Progenitor cell of endocrine pancreas (in vitro differentiated cells): ENCODE measurements around the gene GMDS. TPM values are rescaled to one million over a fixed set of nuclear protein-coding genes. Genes with fewer than 3 reads are reported as not detected.
"Not testable (repeated sequence)": the region's sequence is repeated elsewhere in the genome, so short reads cannot be mapped to it uniquely, and the experiment has no call there.

ENCODE experiments used
- DNase-seq: peaks from one replicate; pipeline ENCODE4 v3.0.0; 2021; ENCODE audit warnings: low spot score; ENCODE audit not compliant: unreplicated experiment
- H3K27ac Mint-ChIP-seq: 2 replicates; pipeline ENCODE4 v1.8.0; 2021; ENCODE audit warnings: mild to moderate bottlenecking, moderate library complexity, mixed read lengths
- H3K27me3 Mint-ChIP-seq: 2 replicates; pipeline ENCODE4 v1.8.0; 2021; ENCODE audit warnings: mixed read lengths
- H3K36me3 Mint-ChIP-seq: 2 replicates; pipeline ENCODE4 v1.8.0; 2022; ENCODE audit warnings: mixed read lengths; ENCODE audit not compliant: insufficient read depth
- H3K4me1 Mint-ChIP-seq: 2 replicates; pipeline ENCODE4 v1.8.0; 2021; ENCODE audit warnings: low read depth, mixed read lengths
- H3K4me3 Mint-ChIP-seq: 2 replicates; pipeline ENCODE4 v1.8.0; 2021; ENCODE audit warnings: low read depth, mild to moderate bottlenecking, moderate library complexity, mixed read lengths
- H3K9me3 Mint-ChIP-seq: 2 replicates; pipeline ENCODE4 v1.8.0; 2021; ENCODE audit warnings: low read depth, mixed read lengths
- CTCF ChIP-seq: fragments of 200-600 bp; sonication (generic); IDR thresholded peaks from one replicate; pipeline ENCODE4 v1.5.0; 2021; ENCODE audit warnings: antibody characterized with exemption, mild to moderate bottlenecking; ENCODE audit not compliant: unreplicated experiment
- total RNA-seq: library from RNA; stranded (reverse); gene quantifications from 2 replicates; pipeline ENCODE4 v1.2.1, GENCODE V29; 2021

The GMDS gene
- total RNA-seq, 1 donor from 2014 or later, result 17.2 TPM

- no peaks in the 10 kb centered on the region for H3K36me3 Mint-ChIP-seq
- H3K4me3 Mint-ChIP-seq, result no peak overlapping the region
- no peak for DNase-seq
- no peak overlapping the region for H3K27ac Mint-ChIP-seq
- peaks cover 7% of the 10 kb centered on the region for H3K9me3 Mint-ChIP-seq
- TF ChIP-seq CTCF, result no peak
- H3K4me1 Mint-ChIP-seq, result no peaks in the 10 kb centered on the region
- H3K27me3 Mint-ChIP-seq, result peaks cover 2% of the 10 kb centered on the region
Measured at GRCh38 chr6:1695546-1696462, 549.6 kb downstream of the GMDS start.

- H3K36me3 Mint-ChIP-seq, H3K27ac Mint-ChIP-seq, H3K4me1 Mint-ChIP-seq, H3K9me3 Mint-ChIP-seq, H3K27me3 Mint-ChIP-seq, DNase-seq, H3K4me3 Mint-ChIP-seq: not testable (repeated sequence)
Measured at GRCh38 chr6:1691828-1692227, 553.6 kb downstream of the GMDS start.

DNA sequence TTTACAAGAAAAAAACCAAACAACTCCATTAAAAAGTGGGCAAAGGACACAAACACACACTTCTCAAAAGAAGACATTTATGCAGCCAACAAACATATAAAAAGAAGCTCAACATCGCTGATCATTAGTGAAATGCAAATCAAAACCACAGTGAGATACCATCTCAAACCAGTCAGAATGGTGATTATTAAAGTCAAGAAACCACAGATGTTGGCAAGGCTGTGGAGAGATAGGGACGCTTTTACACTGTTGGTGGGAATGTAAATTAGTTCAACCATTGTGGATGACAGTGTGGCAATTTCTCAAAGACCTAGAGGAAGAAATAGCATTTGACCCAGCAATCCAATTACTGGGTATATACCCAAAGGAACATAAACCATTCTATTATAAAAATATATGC, 554.7 kb downstream of the GMDS start:
- not testable (repeated sequence) for H3K27ac Mint-ChIP-seq, H3K9me3 Mint-ChIP-seq, H3K36me3 Mint-ChIP-seq, H3K27me3 Mint-ChIP-seq, H3K4me3 Mint-ChIP-seq, H3K4me1 Mint-ChIP-seq, DNase-seq

DNA sequence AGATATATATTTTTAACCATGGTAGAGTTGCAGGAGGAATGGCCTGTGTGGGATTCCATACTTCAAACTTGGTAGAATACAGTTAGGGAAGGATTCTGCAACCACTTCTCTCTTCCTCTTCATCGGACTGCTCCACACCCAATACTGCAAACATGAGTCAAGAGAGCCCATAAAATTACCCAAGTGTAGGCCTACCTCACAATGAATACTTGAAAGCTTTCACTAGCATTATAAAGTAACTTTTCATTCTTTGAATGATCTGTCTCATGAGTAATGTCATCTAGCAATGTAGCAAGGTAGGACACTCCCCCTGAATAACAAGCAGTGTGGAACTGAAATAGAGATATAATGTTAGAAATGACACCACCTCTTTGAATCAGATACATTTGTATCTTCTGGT, 556.3 kb downstream of the GMDS start:
- Mint-ChIP-seq H3K36me3 (no peaks in the 10 kb centered on the region), H3K27ac (no peak overlapping the region), H3K27me3 (no peaks in the 10 kb centered on the region), H3K9me3 (peaks cover 7% of the 10 kb centered on the region), H3K4me1 (peaks cover 3% of the 10 kb centered on the region), H3K4me3 (no peak overlapping the region)
- no peak for TF ChIP-seq CTCF
- DNase-seq, result no peak

DNA sequence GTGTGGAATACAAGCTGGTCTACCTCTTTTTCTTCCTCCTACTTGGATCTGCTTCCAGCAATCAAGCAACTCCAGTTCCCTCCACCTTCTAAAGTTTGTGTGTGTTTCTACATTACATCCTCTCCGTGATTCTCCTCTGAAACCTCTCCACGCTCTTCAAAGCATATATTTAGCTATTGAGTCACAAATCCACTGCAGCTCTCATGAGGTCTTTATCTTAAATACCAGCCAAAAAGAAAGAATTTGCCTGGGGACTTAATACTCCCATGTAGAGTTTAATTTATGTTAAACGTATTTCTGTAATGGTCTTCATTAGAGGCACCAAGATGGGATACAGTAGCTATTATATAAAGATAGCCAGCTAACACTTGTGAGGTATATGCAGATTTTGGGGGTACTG, 557.0 kb downstream of the GMDS start:
- peaks cover 3% of the 10 kb centered on the region for H3K4me1 Mint-ChIP-seq
- H3K9me3 Mint-ChIP-seq, result peaks cover 7% of the 10 kb centered on the region
- H3K4me3 Mint-ChIP-seq, result no peak overlapping the region
- no peaks in the 10 kb centered on the region for H3K36me3 Mint-ChIP-seq
- TF ChIP-seq CTCF, result no peak
- H3K27me3 Mint-ChIP-seq, result no peaks in the 10 kb centered on the region
- no peak overlapping the region for H3K27ac Mint-ChIP-seq
- DNase-seq, result no peak

GRCh38 chr6:1687402-1687801, 558.0 kb downstream of the GMDS start:
- DNase-seq, result no peak
- Mint-ChIP-seq H3K36me3 (no peaks in the 10 kb centered on the region), H3K9me3 (peaks cover 4% of the 10 kb centered on the region), H3K4me1 (peaks cover 3% of the 10 kb centered on the region), H3K4me3 (no peak overlapping the region), H3K27me3 (no peaks in the 10 kb centered on the region), H3K27ac (no peak overlapping the region)
- no peak for TF ChIP-seq CTCF
